GM21723 (cell line): Measurements from ENCODE around the gene GGTLC3.
"Not testable (repeated sequence)": the region's sequence is repeated elsewhere in the genome, so short reads cannot be mapped to it uniquely, and the experiment has no call there.

Source experiments
- ATAC-seq: cut with Tn5 transposase; IDR thresholded peaks from one replicate; pipeline ENCODE4 v1.9.1; 2021; ENCODE audit warnings: mild to moderate bottlenecking, moderate library complexity; ENCODE audit not compliant: unreplicated experiment

Gene GGTLC3

DNA sequence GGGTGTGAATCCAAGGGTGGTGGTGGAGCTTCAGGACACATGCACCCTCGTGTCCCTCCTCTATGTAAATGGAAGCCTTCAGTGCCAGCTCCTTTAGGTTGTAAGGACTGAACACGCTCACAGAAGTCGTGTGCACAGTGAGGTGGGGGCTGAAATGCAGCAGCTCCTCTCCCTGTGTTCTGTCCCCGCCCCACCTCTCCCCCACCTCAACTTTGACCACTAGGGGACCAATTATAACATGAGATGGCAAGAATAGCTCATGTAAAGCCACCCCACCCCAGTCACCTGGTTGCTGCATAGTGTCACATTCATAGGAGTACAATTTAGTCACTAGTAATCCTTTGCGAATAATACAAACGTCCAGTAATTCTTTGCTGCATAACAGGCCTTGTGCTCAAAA is 4.8 kb upstream of the GGTLC3 start:
- not testable (repeated sequence) for ATAC-seq

DNA sequence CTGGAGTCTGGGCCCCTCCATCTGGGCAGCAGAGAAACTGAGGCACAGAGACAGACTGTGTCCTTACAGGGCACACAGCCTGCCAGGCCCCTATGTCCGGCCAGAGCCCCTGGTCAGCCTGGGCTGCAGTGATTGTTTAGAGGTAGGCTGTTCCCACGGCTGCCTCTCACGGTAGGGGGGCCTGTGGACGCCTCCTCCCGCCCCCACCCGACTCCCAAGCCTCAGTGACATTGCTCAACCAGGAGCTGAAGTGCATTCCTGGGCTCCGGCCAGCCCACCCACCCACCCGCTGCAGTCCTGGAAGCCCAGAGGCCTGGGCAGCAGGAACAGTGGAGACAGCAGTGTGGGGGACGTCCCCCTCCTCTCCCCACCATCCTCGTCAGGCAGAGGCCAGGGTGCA is 4.5 kb downstream of the GGTLC3 start:
- ATAC-seq: not testable (repeated sequence)

DNA sequence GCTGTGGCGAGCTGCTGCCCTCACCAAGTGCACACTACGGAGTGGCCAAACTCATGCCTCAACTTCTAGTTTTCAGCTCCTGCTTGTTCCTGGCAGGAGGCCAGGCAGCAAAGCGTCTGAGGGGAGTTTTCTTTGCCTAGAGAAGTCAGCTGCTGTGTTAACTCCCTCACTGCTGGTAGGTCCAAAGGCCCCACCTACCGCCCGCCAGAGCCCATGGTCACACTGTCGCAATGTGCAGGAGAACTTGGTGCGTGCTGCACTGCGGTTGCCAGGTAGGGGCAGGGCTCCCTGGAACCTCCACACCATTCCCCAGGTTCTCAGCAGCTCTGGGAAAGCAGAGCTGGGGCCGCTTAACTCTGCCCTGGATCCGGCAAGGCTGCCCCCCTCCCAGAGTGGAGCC is 5.6 kb downstream of the GGTLC3 start:
- not testable (repeated sequence) for ATAC-seq

DNA sequence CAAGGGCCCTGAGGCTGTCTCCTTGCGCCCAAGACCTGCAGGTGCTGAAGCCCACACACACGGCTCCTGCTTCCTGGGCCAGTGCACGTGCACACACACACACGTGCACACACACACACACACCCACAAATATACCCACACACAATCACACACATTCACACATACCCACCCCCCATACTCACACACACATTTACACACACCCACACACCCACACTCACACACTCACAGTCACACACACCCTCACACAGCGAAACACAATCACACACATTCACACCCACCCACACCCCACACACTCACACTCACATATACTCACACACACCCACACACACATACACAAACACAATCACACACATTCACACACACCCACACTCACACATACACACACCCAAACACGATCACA is 6.6 kb downstream of the GGTLC3 start:
- ATAC-seq: not testable (repeated sequence)

DNA sequence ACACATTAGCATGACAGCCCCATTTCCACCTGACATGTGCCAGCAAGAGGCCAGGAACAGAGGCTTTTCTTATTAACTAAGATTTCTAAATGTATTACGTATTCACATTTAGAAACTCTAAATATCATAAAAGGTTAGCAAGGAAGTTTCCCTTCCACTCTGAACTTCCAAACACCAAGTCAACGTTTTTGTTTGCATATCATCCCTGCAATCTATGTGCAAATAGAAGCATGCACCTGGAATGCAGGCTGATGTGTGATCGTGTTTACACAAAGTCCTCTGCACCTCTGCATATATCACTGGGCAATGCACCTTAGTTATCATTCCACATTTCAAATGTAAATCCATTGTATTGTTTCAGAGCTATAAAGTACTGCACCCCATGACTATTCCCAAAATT is 21.7 kb downstream of the GGTLC3 start:
- ATAC-seq: not testable (repeated sequence)
